ENCODE measurements around the gene RNGTT. TPM values are rescaled to one million over a fixed set of nuclear protein-coding genes. Genes with fewer than 3 reads are reported as not detected.

The RNGTT gene
- total RNA-seq, 1 donor from 2014 or later: 13.4 TPM

DNA sequence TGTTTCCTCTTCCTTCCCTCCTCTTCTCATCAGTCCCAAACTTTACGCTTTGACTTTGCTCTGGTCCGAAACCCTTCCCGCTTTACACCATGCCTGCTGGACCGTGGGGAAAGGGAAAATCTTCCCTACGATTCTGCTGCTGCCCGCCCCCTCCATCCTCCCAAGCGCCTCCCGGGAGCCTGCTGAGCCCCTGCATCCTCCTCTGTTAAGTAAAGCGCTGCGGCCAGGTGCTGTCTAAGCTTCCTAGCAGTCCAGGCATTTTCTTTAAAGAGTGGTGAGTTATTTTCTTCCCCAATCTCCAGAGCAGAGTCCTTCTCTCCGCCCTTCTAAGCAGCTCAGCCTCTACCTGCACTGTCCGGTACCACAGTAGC, 376.3 kb downstream of the RNGTT start:
- H3K9me3 Mint-ChIP-seq: no peaks in the 10 kb centered on the region
- H3K4me3 Mint-ChIP-seq: peak overlapping the region; percentile 66
- H3K36me3 Mint-ChIP-seq: no peaks in the 10 kb centered on the region

GRCh38 chr6:88586371-88587149, 376.9 kb downstream of the RNGTT start:
- Mint-ChIP-seq H3K4me3 (peak overlapping the region; percentile 66), H3K27ac (no peak overlapping the region), H3K9me3 (peaks cover 4% of the 10 kb centered on the region), H3K27me3 (peaks cover 40% of the 10 kb centered on the region), H3K36me3 (no peaks in the 10 kb centered on the region), H3K4me1 (ENCODE audit: unreplicated experiment) (peaks cover 5% of the 10 kb centered on the region)
- DNase-seq (ENCODE audit: extremely low spot score, unreplicated experiment): no peak
- no peak for TF ChIP-seq CTCF (conservative IDR thresholded peaks at IDR 0.05)

More for the DNA sequence above, 376.3 kb downstream of the RNGTT start:
- peaks cover 5% of the 10 kb centered on the region for H3K4me1 Mint-ChIP-seq (ENCODE audit: unreplicated experiment)
- no peak overlapping the region for H3K27ac Mint-ChIP-seq
- no peak for TF ChIP-seq CTCF (conservative IDR thresholded peaks at IDR 0.05)
- peaks cover 40% of the 10 kb centered on the region for H3K27me3 Mint-ChIP-seq
- DNase-seq (ENCODE audit: extremely low spot score, unreplicated experiment): no peak

DNA sequence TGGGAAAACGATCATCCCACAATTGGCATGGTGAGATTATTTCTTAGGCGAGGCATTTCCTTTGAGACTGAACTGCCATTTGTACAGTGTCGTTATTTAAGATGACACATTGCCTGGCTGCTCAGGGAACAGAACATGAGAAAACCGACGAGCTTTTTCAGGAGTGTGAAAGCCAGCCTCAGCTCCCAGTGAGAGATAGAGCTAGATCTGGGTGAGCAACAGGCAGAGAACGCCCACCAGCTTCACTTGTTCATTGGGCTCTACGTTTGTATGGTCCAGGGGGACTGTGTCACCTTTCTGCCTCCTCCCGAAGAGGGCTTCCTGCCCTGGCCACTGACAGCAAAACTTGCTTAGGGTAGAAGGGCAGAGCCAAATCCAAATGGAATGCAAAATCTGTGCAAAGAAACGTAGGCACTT, 378.1 kb downstream of the RNGTT start:
- Mint-ChIP-seq H3K4me3 (no peak overlapping the region), H3K4me1 (ENCODE audit: unreplicated experiment) (peaks cover 5% of the 10 kb centered on the region), H3K27me3 (peaks cover 40% of the 10 kb centered on the region), H3K27ac (no peak overlapping the region), H3K36me3 (no peaks in the 10 kb centered on the region), H3K9me3 (peaks cover 4% of the 10 kb centered on the region)
- DNase-seq (ENCODE audit: extremely low spot score, unreplicated experiment): no peak
- no peak for TF ChIP-seq CTCF (conservative IDR thresholded peaks at IDR 0.05)

- no peak overlapping the region for H3K4me3 Mint-ChIP-seq
- H3K27me3 Mint-ChIP-seq: peaks cover 40% of the 10 kb centered on the region
Measured at GRCh38 chr6:88584581-88585275, 378.7 kb downstream of the RNGTT start.

DNA sequence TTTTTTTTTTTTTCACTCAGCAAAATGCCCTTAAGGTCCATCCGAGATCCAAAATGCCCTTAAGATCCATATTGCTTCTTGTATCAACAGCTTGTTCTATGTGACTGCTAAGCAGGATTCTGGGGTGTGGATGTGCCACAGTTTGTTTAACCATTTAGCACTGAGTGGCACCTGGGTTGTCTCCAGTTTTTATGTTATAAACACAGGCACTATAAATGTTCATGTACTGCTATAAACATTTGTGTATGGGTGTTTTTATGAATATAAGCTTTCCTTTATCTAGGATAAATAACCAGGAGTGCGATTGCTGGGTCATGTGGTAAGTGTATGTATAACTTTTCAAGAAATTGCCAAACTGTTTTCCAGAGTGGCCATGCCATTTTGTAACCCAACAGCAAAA, 386.0 kb downstream of the RNGTT start:
- Mint-ChIP-seq H3K36me3 (no peaks in the 10 kb centered on the region), H3K27ac (no peak overlapping the region), H3K9me3 (peaks cover 4% of the 10 kb centered on the region), H3K4me1 (ENCODE audit: unreplicated experiment) (no peaks in the 10 kb centered on the region), H3K27me3 (peaks cover 4% of the 10 kb centered on the region), H3K4me3 (no peak overlapping the region)
- no peak for TF ChIP-seq CTCF (conservative IDR thresholded peaks at IDR 0.05)
- DNase-seq (ENCODE audit: extremely low spot score, unreplicated experiment): no peak

More at GRCh38 chr6:88584581-88585275, 378.7 kb downstream of the RNGTT start:
- Mint-ChIP-seq H3K4me1 (ENCODE audit: unreplicated experiment) (peaks cover 5% of the 10 kb centered on the region), H3K9me3 (peaks cover 4% of the 10 kb centered on the region), H3K27ac (no peak overlapping the region), H3K36me3 (no peaks in the 10 kb centered on the region)
- DNase-seq (ENCODE audit: extremely low spot score, unreplicated experiment): no peak
- TF ChIP-seq CTCF (conservative IDR thresholded peaks at IDR 0.05): no peak

Measured in type B pancreatic cell (in vitro differentiated cells).